ENCODE data around the gene KRT1. TPM values are rescaled to one million over a fixed set of nuclear protein-coding genes. Genes with fewer than 3 reads are reported as not detected.
"Not testable (repeated sequence)": the region's sequence is repeated elsewhere in the genome, so short reads cannot be mapped to it uniquely, and the experiment has no call there.

The KRT1 gene
- not detected in 2 replicates for total RNA-seq (2014; rRNA removed; shearing (Covaris generic))
- not detected in 2 replicates for polyA plus RNA-seq (2014; cell fraction: nucleus; rRNA removed)

GRCh38 chr12:52680363-52680762, at the start of gene KRT1:
KRT1 (minus strand) TSS chr12:52680407; CDS start chr12:52680348, 59 bp downstream.
- no peak for DNase-seq (ENCODE audit: extremely low read depth, low read depth)

GRCh38 chr12:52729147-52729546, 48.9 kb upstream of the KRT1 start:
- no peak for DNase-seq (ENCODE audit: extremely low read depth, low read depth)

- no peak for DNase-seq (ENCODE audit: extremely low read depth, low read depth)
Measured at GRCh38 chr12:52728374-52728773, 48.2 kb upstream of the KRT1 start.

- DNase-seq (ENCODE audit: extremely low read depth, low read depth) = no peak
Measured at GRCh38 chr12:52727037-52727436, 46.8 kb upstream of the KRT1 start.

GRCh38 chr12:52726451-52726850, 46.2 kb upstream of the KRT1 start:
- no peak for DNase-seq (ENCODE audit: extremely low read depth, low read depth)

- DNase-seq (ENCODE audit: extremely low read depth, low read depth) = no peak
Measured at GRCh38 chr12:52724384-52724783, 44.2 kb upstream of the KRT1 start.

GRCh38 chr12:52722680-52723079, 42.5 kb upstream of the KRT1 start:
- no peak for DNase-seq (ENCODE audit: extremely low read depth, low read depth)

GRCh38 chr12:52721838-52722470, 41.7 kb upstream of the KRT1 start:
- DNase-seq (ENCODE audit: extremely low read depth, low read depth) = no peak

- no peak for DNase-seq (ENCODE audit: extremely low read depth, low read depth)
Measured at GRCh38 chr12:52720365-52720886, 40.2 kb upstream of the KRT1 start.

GRCh38 chr12:52716061-52716460, 35.9 kb upstream of the KRT1 start:
- DNase-seq (ENCODE audit: extremely low read depth, low read depth) = no peak

GRCh38 chr12:52715416-52715815, 35.2 kb upstream of the KRT1 start:
- no peak for DNase-seq (ENCODE audit: extremely low read depth, low read depth)

GRCh38 chr12:52714887-52715281, 34.7 kb upstream of the KRT1 start:
- DNase-seq (ENCODE audit: extremely low read depth, low read depth) = no peak

- no peak for DNase-seq (ENCODE audit: extremely low read depth, low read depth)
Measured at GRCh38 chr12:52713960-52714886, 34.0 kb upstream of the KRT1 start.

GRCh38 chr12:52712122-52712521, 31.9 kb upstream of the KRT1 start:
- DNase-seq (ENCODE audit: extremely low read depth, low read depth) = not testable (repeated sequence)

GRCh38 chr12:52710730-52711129, 30.5 kb upstream of the KRT1 start:
- no peak for DNase-seq (ENCODE audit: extremely low read depth, low read depth)

- DNase-seq (ENCODE audit: extremely low read depth, low read depth) = no peak
Measured at GRCh38 chr12:52708010-52708409, 27.8 kb upstream of the KRT1 start.

GRCh38 chr12:52704464-52704863, 24.3 kb upstream of the KRT1 start:
- no peak for DNase-seq (ENCODE audit: extremely low read depth, low read depth)

GRCh38 chr12:52703878-52704277, 23.7 kb upstream of the KRT1 start:
- no peak for DNase-seq (ENCODE audit: extremely low read depth, low read depth)

GRCh38 chr12:52703424-52703823, 23.2 kb upstream of the KRT1 start, which contains the start of gene KRT77:
KRT77 (minus strand) TSS chr12:52703524; CDS start chr12:52703434, 90 bp downstream.
- DNase-seq (ENCODE audit: extremely low read depth, low read depth) = no peak

- no peak for DNase-seq (ENCODE audit: extremely low read depth, low read depth)
Measured at GRCh38 chr12:52702338-52702737, 22.1 kb upstream of the KRT1 start.

- DNase-seq (ENCODE audit: extremely low read depth, low read depth) = no peak
Measured at GRCh38 chr12:52701281-52701680, 21.1 kb upstream of the KRT1 start.
